ENCODE measurements around the gene ARHGAP31. TPM values are rescaled to one million over a fixed set of nuclear protein-coding genes. Genes with fewer than 3 reads are reported as not detected.

The ARHGAP31 gene
- total and polyA plus RNA-seq, 2 of the 8 experiments (the other 6 are each of a cell fraction or from before 2014, with no cell fraction given), result 1.1 to 7.6 TPM

- H3K23me2 ChIP-seq (ENCODE audit: low read depth, low read length), result no peaks in the 10 kb centered on the region
- no peak overlapping the region for H2AK5ac ChIP-seq (ENCODE audit: low read depth, low read length)
- no peak overlapping the region for H3K4me2 ChIP-seq (ENCODE audit: insufficient read depth in 1 of 2, low read depth in 2 of 2, low read length in 2 of 2)
- H3K27me3 ChIP-seq (replicated peaks in 1 of 4; ENCODE audit: control insufficient read depth in 3 of 4, extremely low read depth in 1 of 4, insufficient read depth in 3 of 4, low read length in 3 of 4), result no peaks in the 10 kb centered on the region
- no peaks in the 10 kb centered on the region for H3K79me1 ChIP-seq (ENCODE audit: low read depth, low read length)
- H3K4me1 ChIP-seq (replicated peaks in 1 of 4; ENCODE audit: control insufficient read depth in 3 of 4, insufficient read depth in 4 of 4, low read length in 3 of 4), result no peaks in the 10 kb centered on the region
- no peak overlapping the region for H3K27ac ChIP-seq (ENCODE audit: low read depth, low read length)
- H4K91ac ChIP-seq (replicated peaks; ENCODE audit: insufficient read length, low read length), result no peak overlapping the region
- no peak overlapping the region for H2BK15ac ChIP-seq (ENCODE audit: low read length)
- TF ChIP-seq CTCF (IDR thresholded peaks at IDR 0.05; ENCODE audit: control extremely low read depth in 1 of 3, insufficient read depth in 1 of 3, low read depth in 1 of 3, low read length in 3 of 3) (peak; percentile 19 to 37 (median 30)), ASH2L (IDR thresholded peaks at IDR 0.05; ENCODE audit: low read length) (no peak), HDAC2 (IDR thresholded peaks at IDR 0.05; ENCODE audit: borderline replicate concordance in 1 of 2, low read depth in 2 of 2, low read length in 2 of 2) (no peak), EGR1 (IDR thresholded peaks at IDR 0.05; ENCODE audit: borderline replicate concordance, low read depth, low read length) (no peak), CHD2 (IDR thresholded peaks at IDR 0.05; ENCODE audit: low read length) (no peak), RAD21 (IDR thresholded peaks at IDR 0.05 in 1 of 2, conservative IDR thresholded peaks at IDR 0.05 in 1 of 2; ENCODE audit: low read depth in 2 of 2, low read length in 2 of 2) (peak; percentile 66 to 69)
- WGBS, 2 experiments (ENCODE audit: extremely low coverage in 1 of 2, insufficient coverage in 1 of 2, insufficient read length in 1 of 2, insufficient replicate concordance in 2 of 2, low coverage in 1 of 2, low lambda C conversion rate in 2 of 2, missing lambda C conversion rate in 1 of 2), result 90% methylated on average over 8 of the region's 8 CpGs; no CpG with 5 or more reads in 1 of the 2 experiments
- no peak overlapping the region for H2AFZ ChIP-seq (ENCODE audit: low read length)
- H3K4me3 ChIP-seq (ENCODE audit: extremely low read depth in 1 of 4, insufficient read depth in 2 of 4, low read depth in 3 of 4, low read length in 4 of 4), result no peak overlapping the region
- H3K36me3 ChIP-seq (ENCODE audit: control insufficient read depth in 2 of 4, insufficient read depth in 4 of 4, low read length in 3 of 4), result no peaks in the 10 kb centered on the region
- no peak overlapping the region for H3K14ac ChIP-seq (ENCODE audit: insufficient read length)
- no peaks in the 10 kb centered on the region for H4K20me1 ChIP-seq (replicated peaks in 1 of 2; ENCODE audit: control insufficient read depth in 1 of 2, insufficient read depth in 2 of 2, low read length in 2 of 2)
- H3K9ac ChIP-seq (replicated peaks in 1 of 4; ENCODE audit: extremely low read depth in 1 of 4, low read depth in 3 of 4, low read length in 3 of 4), result no peak overlapping the region
- ChIA-PET POLR2A (ENCODE audit: partially characterized antibody) (interaction anchor here (0.7 kb wide), 1 partner anchor 39 kb away, joined by 3 read pairs; no protein-coding TSS in a partner anchor), CTCF (ENCODE audit: partially characterized antibody) (interaction anchor here (0.8 to 1.9 kb wide), 9 partner anchors 9 to 267 kb away, joined by 3 to 13 read pairs (median 3); partner anchors contain the start of gene B4GALT4)
- no peak overlapping the region for H2BK120ac ChIP-seq (replicated peaks; ENCODE audit: low read depth, low read length)
- H3K4ac ChIP-seq (replicated peaks; ENCODE audit: insufficient read length, low read depth, low read length), result no peak overlapping the region
- H2BK20ac ChIP-seq (ENCODE audit: low read length), result no peak overlapping the region
- H4K8ac ChIP-seq (ENCODE audit: extremely low read depth, insufficient read depth, low read length), result no peak overlapping the region
- no peak for FAIRE-seq
- no peak overlapping the region for H4K5ac ChIP-seq (ENCODE audit: insufficient read length, low read depth, low read length)
- H2BK12ac ChIP-seq (ENCODE audit: low read depth, low read length), result no peak overlapping the region
- no peak overlapping the region for H3K56ac ChIP-seq (replicated peaks; ENCODE audit: insufficient read length, low read depth, low read length)
- no peaks in the 10 kb centered on the region for H3K79me2 ChIP-seq (ENCODE audit: control insufficient read depth in 1 of 2, insufficient read depth in 2 of 2, low read length in 2 of 2)
- no peak overlapping the region for H3K18ac ChIP-seq (ENCODE audit: extremely low read depth, low read length)
- DNase-seq (ENCODE audit: low read depth in 1 of 2, low spot score in 2 of 2), result no peak
- H2BK5ac ChIP-seq (ENCODE audit: low read depth, low read length), result no peak overlapping the region
- H3K9me3 ChIP-seq (ENCODE audit: insufficient read depth in 2 of 2, low read depth in 1 of 2, low read length in 1 of 2), result no peaks in the 10 kb centered on the region
- H3K23ac ChIP-seq (ENCODE audit: insufficient read length), result no peak overlapping the region
These were observed 94.4 kb downstream of the ARHGAP31 start for GRCh38 chr3:119388577-119388976.

All from H1 (cell line).